ENCODE data around the gene GOLGA6L7.
A peak's percentile ranks its signal among the peaks of the same experiment; 100 is the strongest.

The GOLGA6L7 gene

GRCh38 chr15:28887339-28888174, 39.1 kb upstream of the GOLGA6L7 start:
- TF ChIP-seq GATA2 (IDR thresholded peaks at IDR 0.05; ENCODE audit: low read depth, low read length) (no peak), GATA3 (IDR thresholded peaks at IDR 0.05; ENCODE audit: low read depth, low read length) (no peak)

GRCh38 chr15:28886431-28887338, 38.2 kb upstream of the GOLGA6L7 start:
- TF ChIP-seq GATA2 (IDR thresholded peaks at IDR 0.05; ENCODE audit: low read depth, low read length) (peak; percentile 27; the same call in 1 of the 2 replicates), GATA3 (IDR thresholded peaks at IDR 0.05; ENCODE audit: low read depth, low read length) (no peak)

GRCh38 chr15:28885630-28886430, 37.4 kb upstream of the GOLGA6L7 start, which contains the start of gene APBA2:
TSS of gene APBA2 (plus strand) at chr15:28885974. CDS start at chr15:29053885, 167,911 bp downstream.
- TF ChIP-seq GATA2 (IDR thresholded peaks at IDR 0.05; ENCODE audit: low read depth, low read length) (no peak), GATA3 (IDR thresholded peaks at IDR 0.05; ENCODE audit: low read depth, low read length) (no peak)

GRCh38 chr15:28885128-28885629, 36.7 kb upstream of the GOLGA6L7 start:
- TF ChIP-seq GATA3 (IDR thresholded peaks at IDR 0.05; ENCODE audit: low read depth, low read length) (no peak), GATA2 (IDR thresholded peaks at IDR 0.05; ENCODE audit: low read depth, low read length) (no peak)

GRCh38 chr15:28884151-28884940, 35.9 kb upstream of the GOLGA6L7 start:
- TF ChIP-seq GATA2 (IDR thresholded peaks at IDR 0.05; ENCODE audit: low read depth, low read length) (no peak), GATA3 (IDR thresholded peaks at IDR 0.05; ENCODE audit: low read depth, low read length) (no peak)

GRCh38 chr15:28881600-28881999, 33.2 kb upstream of the GOLGA6L7 start:
- TF ChIP-seq GATA3 (IDR thresholded peaks at IDR 0.05; ENCODE audit: low read depth, low read length) (no peak), GATA2 (IDR thresholded peaks at IDR 0.05; ENCODE audit: low read depth, low read length) (no peak)

- TF ChIP-seq GATA2 (IDR thresholded peaks at IDR 0.05; ENCODE audit: low read depth, low read length) (no peak), GATA3 (IDR thresholded peaks at IDR 0.05; ENCODE audit: low read depth, low read length) (no peak)
Measured at GRCh38 chr15:28881170-28881569, 32.7 kb upstream of the GOLGA6L7 start.

GRCh38 chr15:28880680-28881079, 32.2 kb upstream of the GOLGA6L7 start:
- no peak for TF ChIP-seq GATA3 (IDR thresholded peaks at IDR 0.05; ENCODE audit: low read depth, low read length)
- no peak for TF ChIP-seq GATA2 (IDR thresholded peaks at IDR 0.05; ENCODE audit: low read depth, low read length)

GRCh38 chr15:28879551-28879950, 31.1 kb upstream of the GOLGA6L7 start:
- TF ChIP-seq GATA3 (IDR thresholded peaks at IDR 0.05; ENCODE audit: low read depth, low read length), result no peak
- no peak for TF ChIP-seq GATA2 (IDR thresholded peaks at IDR 0.05; ENCODE audit: low read depth, low read length)

GRCh38 chr15:28878209-28878608, 29.8 kb upstream of the GOLGA6L7 start:
- no peak for TF ChIP-seq GATA2 (IDR thresholded peaks at IDR 0.05; ENCODE audit: low read depth, low read length)
- no peak for TF ChIP-seq GATA3 (IDR thresholded peaks at IDR 0.05; ENCODE audit: low read depth, low read length)

GRCh38 chr15:28876845-28877185, 28.4 kb upstream of the GOLGA6L7 start:
- TF ChIP-seq GATA2 (IDR thresholded peaks at IDR 0.05; ENCODE audit: low read depth, low read length) (no peak), GATA3 (IDR thresholded peaks at IDR 0.05; ENCODE audit: low read depth, low read length) (no peak)

GRCh38 chr15:28876131-28876844, 27.8 kb upstream of the GOLGA6L7 start:
- TF ChIP-seq GATA3 (IDR thresholded peaks at IDR 0.05; ENCODE audit: low read depth, low read length) (no peak), GATA2 (IDR thresholded peaks at IDR 0.05; ENCODE audit: low read depth, low read length) (no peak)
